ENCODE data around the gene GLI2.

Gene GLI2

GRCh38 chr2:120712180-120712681 lies 23.4 kb upstream of the GLI2 start:
- DNase-seq (ENCODE audit: low spot score), result no peak

GRCh38 chr2:120715353-120715752 lies 20.3 kb upstream of the GLI2 start:
- no peak for DNase-seq (ENCODE audit: low spot score)

- no peak for DNase-seq (ENCODE audit: low spot score)
Measured at GRCh38 chr2:120715941-120716340, 19.7 kb upstream of the GLI2 start.

- DNase-seq (ENCODE audit: low spot score), result no peak
Measured at GRCh38 chr2:120716641-120717585, 18.8 kb upstream of the GLI2 start.

- no peak for DNase-seq (ENCODE audit: low spot score)
Measured at GRCh38 chr2:120719491-120719890, 16.2 kb upstream of the GLI2 start.

- DNase-seq (ENCODE audit: low spot score), result no peak
Measured at GRCh38 chr2:120720231-120720630, 15.4 kb upstream of the GLI2 start.

- DNase-seq (ENCODE audit: low spot score), result no peak
Measured at GRCh38 chr2:120720746-120721375, 14.8 kb upstream of the GLI2 start.

- DNase-seq (ENCODE audit: low spot score), result no peak
Measured at GRCh38 chr2:120722246-120722567, 13.5 kb upstream of the GLI2 start.

GRCh38 chr2:120722568-120723421 lies 12.9 kb upstream of the GLI2 start:
- DNase-seq (ENCODE audit: low spot score), result no peak

GRCh38 chr2:120726245-120726644 lies 9.4 kb upstream of the GLI2 start:
- no peak for DNase-seq (ENCODE audit: low spot score)

GRCh38 chr2:120729406-120730399 lies 6.0 kb upstream of the GLI2 start:
- no peak for DNase-seq (ENCODE audit: low spot score)

GRCh38 chr2:120731175-120731574 lies 4.5 kb upstream of the GLI2 start:
- no peak for DNase-seq (ENCODE audit: low spot score)

- DNase-seq (ENCODE audit: low spot score), result no peak
Measured at GRCh38 chr2:120732506-120733237, 3.0 kb upstream of the GLI2 start.

GRCh38 chr2:120733238-120733932 lies 2.3 kb upstream of the GLI2 start:
- DNase-seq (ENCODE audit: low spot score), result no peak

GRCh38 chr2:120734930-120735651 lies 577 bp upstream of the GLI2 start:
- DNase-seq (ENCODE audit: low spot score), result no peak

GRCh38 chr2:120736202-120736623 lies 545 bp downstream of the GLI2 start:
- no peak for DNase-seq (ENCODE audit: low spot score)

- DNase-seq (ENCODE audit: low spot score), result no peak
Measured at GRCh38 chr2:120736624-120737339, 1.1 kb downstream of the GLI2 start.

GRCh38 chr2:120737340-120738101 lies 1.9 kb downstream of the GLI2 start:
- no peak for DNase-seq (ENCODE audit: low spot score)
